Measurements from ENCODE around the gene NT5E. TPM values are rescaled to one million over a fixed set of nuclear protein-coding genes. Genes with fewer than 3 reads are reported as not detected.

Gene NT5E
- total RNA-seq, 2 experiments from 2014 or later, result not detected

DNA sequence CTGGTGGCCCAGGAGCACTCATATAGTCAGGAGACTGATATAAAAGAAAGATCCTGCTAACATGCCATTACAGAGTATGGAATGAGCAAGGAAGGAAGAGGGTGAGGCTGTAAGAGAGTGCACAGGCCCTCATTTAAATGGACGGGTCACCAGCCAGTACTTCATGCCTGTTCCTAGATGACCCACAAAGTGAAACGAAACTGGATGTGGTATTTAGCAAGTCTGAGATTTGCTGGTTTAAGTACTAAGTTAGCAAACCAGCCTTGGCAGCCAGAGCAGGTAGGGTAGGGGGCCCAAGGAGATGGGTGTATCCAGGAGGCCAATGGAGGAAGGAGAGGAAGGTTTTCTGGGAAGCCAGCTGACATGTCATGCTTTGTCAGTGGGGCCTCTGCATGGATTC, 15.9 kb downstream of the NT5E start:
- H3K27ac ChIP-seq (ENCODE audit: low read depth, low read length, poor library complexity, severe bottlenecking), result no peak overlapping the region
- H4K20me1 ChIP-seq (ENCODE audit: insufficient read depth, low read length), result no peaks in the 10 kb centered on the region
- CTCF ChIA-PET (ENCODE audit: unreplicated experiment), result no interaction called here
- DNase-seq (ENCODE audit: low spot score), result no peak
- no TSS peak for BruUV-seq (replicated peaks)
- POLR2A ChIA-PET, result no interaction called here
- no peaks in the 10 kb centered on the region for H3K79me2 ChIP-seq (ENCODE audit: insufficient read depth, low read depth, low read length)
- no peaks in the 10 kb centered on the region for H3K36me3 ChIP-seq (ENCODE audit: insufficient read depth, low read length)
- no peaks in the 10 kb centered on the region for H3K9me3 ChIP-seq (ENCODE audit: low read length)
- TF ChIP-seq, protein P1, sequence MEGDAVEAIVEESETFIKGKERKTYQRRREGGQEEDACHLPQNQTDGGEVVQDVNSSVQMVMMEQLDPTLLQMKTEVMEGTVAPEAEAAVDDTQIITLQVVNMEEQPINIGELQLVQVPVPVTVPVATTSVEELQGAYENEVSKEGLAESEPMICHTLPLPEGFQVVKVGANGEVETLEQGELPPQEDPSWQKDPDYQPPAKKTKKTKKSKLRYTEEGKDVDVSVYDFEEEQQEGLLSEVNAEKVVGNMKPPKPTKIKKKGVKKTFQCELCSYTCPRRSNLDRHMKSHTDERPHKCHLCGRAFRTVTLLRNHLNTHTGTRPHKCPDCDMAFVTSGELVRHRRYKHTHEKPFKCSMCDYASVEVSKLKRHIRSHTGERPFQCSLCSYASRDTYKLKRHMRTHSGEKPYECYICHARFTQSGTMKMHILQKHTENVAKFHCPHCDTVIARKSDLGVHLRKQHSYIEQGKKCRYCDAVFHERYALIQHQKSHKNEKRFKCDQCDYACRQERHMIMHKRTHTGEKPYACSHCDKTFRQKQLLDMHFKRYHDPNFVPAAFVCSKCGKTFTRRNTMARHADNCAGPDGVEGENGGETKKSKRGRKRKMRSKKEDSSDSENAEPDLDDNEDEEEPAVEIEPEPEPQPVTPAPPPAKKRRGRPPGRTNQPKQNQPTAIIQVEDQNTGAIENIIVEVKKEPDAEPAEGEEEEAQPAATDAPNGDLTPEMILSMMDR (conservative IDR thresholded peaks at IDR 0.05; ENCODE audit: low read length), result no peak
- no peak for TF ChIP-seq EZH2phosphoT487 (IDR thresholded peaks at IDR 0.05; ENCODE audit: borderline replicate concordance, low read depth, low read length)
- no peak overlapping the region for H3K4me3 ChIP-seq (ENCODE audit: low read depth, low read length, poor library complexity, severe bottlenecking)
- peaks cover 16% of the 10 kb centered on the region for H3K4me1 ChIP-seq (ENCODE audit: insufficient read depth, low read length, poor library complexity, severe bottlenecking)
- intact Hi-C loops (cut with micrococcal nuclease; ENCODE audit: unreplicated experiment), result no loop called here
- H3K9me2 ChIP-seq (ENCODE audit: insufficient read depth, low read length), result no peaks in the 10 kb centered on the region
- H2AFZ ChIP-seq (ENCODE audit: low read length), result no peak overlapping the region
- no peak overlapping the region for H3K4me2 ChIP-seq (ENCODE audit: low read length)

DNA sequence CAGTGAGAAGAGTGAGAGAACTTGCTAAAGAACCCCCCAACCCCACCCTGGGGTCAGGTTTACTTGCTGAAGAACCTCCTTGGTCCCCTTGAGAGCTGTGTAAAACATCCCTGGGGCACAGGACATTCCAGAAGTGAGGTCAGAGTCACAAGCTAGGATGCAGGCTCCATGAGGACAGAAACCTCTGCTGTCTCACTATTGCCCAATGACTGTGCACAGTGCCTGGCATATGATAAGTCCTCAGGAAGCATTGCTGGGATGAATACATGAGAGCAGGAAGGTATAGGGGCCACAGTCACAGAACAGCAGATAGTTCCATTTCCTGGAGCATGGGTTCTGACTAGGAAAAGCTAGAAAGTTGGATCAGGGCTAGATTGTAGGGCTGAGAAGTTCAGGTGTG, 18.4 kb downstream of the NT5E start:
- Histone ChIP-seq H2AFZ (ENCODE audit: low read length) (no peak overlapping the region), H3K4me2 (ENCODE audit: low read length) (no peak overlapping the region), H3K9me2 (ENCODE audit: insufficient read depth, low read length) (no peaks in the 10 kb centered on the region), H3K9me3 (ENCODE audit: low read length) (no peaks in the 10 kb centered on the region), H3K27ac (ENCODE audit: low read depth, low read length, poor library complexity, severe bottlenecking) (no peak overlapping the region), H4K20me1 (ENCODE audit: insufficient read depth, low read length) (no peaks in the 10 kb centered on the region), H3K4me3 (ENCODE audit: low read depth, low read length, poor library complexity, severe bottlenecking) (no peak overlapping the region), H3K4me1 (ENCODE audit: insufficient read depth, low read length, poor library complexity, severe bottlenecking) (no peaks in the 10 kb centered on the region), H3K36me3 (ENCODE audit: insufficient read depth, low read length) (no peaks in the 10 kb centered on the region), H3K79me2 (ENCODE audit: insufficient read depth, low read depth, low read length) (no peaks in the 10 kb centered on the region)
- BruUV-seq (replicated peaks), result no TSS peak
- POLR2A ChIA-PET, result no interaction called here
- CTCF ChIA-PET (ENCODE audit: unreplicated experiment), result interaction anchor here (0.6 kb wide), 1 partner anchor 15 kb away, joined by 3 read pairs; no protein-coding TSS in a partner anchor
- TF ChIP-seq EZH2phosphoT487 (IDR thresholded peaks at IDR 0.05; ENCODE audit: borderline replicate concordance, low read depth, low read length), result no peak
- TF ChIP-seq, protein P1 (conservative IDR thresholded peaks at IDR 0.05; ENCODE audit: low read length), result no peak
- intact Hi-C loops (cut with micrococcal nuclease; ENCODE audit: unreplicated experiment), result no loop called here
- no peak for DNase-seq (ENCODE audit: low spot score)

DNA sequence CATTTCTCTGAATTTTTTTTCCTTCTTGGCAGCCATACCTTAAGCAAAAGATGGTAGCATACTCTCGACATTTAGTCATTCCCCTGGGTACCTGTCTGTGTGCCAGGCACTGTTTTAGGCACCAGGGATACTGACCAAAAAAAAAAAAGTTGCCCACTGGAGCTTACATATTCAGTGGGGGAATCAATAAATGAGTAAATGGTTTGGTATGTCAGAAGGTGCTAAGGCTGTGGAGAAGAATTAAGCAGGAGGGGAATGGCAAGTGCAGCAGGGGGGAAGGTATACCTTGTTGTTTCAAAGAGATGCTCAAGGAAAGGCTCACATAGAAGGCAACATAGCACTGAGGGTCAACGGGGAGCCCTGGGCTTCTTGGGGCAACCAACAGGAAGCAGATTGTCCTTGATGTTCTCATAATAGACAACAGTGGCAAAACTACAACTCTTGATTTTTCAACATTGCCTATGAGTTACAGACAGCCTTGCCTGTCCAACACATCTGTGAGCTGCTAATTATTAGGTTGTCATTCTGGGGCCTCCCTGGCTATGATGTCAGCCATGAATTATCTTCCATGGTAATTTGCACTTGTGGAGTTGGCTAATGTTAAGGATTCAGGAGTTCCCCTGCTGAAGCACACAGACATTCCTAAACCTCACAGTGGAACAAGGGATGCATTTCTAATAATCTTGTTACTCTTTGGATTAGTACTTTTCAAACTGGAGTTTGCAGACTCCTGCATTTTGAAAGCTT, 19.6 kb downstream of the NT5E start:
- Histone ChIP-seq H3K4me2 (ENCODE audit: low read length) (no peak overlapping the region), H3K79me2 (ENCODE audit: insufficient read depth, low read depth, low read length) (no peaks in the 10 kb centered on the region), H3K9me3 (ENCODE audit: low read length) (no peaks in the 10 kb centered on the region), H3K4me3 (ENCODE audit: low read depth, low read length, poor library complexity, severe bottlenecking) (no peak overlapping the region), H2AFZ (ENCODE audit: low read length) (no peak overlapping the region), H3K36me3 (ENCODE audit: insufficient read depth, low read length) (no peaks in the 10 kb centered on the region), H3K27ac (ENCODE audit: low read depth, low read length, poor library complexity, severe bottlenecking) (no peak overlapping the region), H3K4me1 (ENCODE audit: insufficient read depth, low read length, poor library complexity, severe bottlenecking) (no peaks in the 10 kb centered on the region), H4K20me1 (ENCODE audit: insufficient read depth, low read length) (no peaks in the 10 kb centered on the region), H3K9me2 (ENCODE audit: insufficient read depth, low read length) (no peaks in the 10 kb centered on the region)
- CTCF ChIA-PET (ENCODE audit: unreplicated experiment), result no interaction called here
- no TSS peak for BruUV-seq (replicated peaks)
- DNase-seq (ENCODE audit: low spot score), result no peak
- no peak for TF ChIP-seq EZH2phosphoT487 (IDR thresholded peaks at IDR 0.05; ENCODE audit: borderline replicate concordance, low read depth, low read length)
- TF ChIP-seq, protein P1 (conservative IDR thresholded peaks at IDR 0.05; ENCODE audit: low read length), result no peak
- intact Hi-C loops (cut with micrococcal nuclease; ENCODE audit: unreplicated experiment), result no loop called here
- POLR2A ChIA-PET, result no interaction called here
